PC-3 (cell line): ENCODE measurements around the gene DNM1. TPM values are rescaled to one million over a fixed set of nuclear protein-coding genes. Genes with fewer than 3 reads are reported as not detected.

ENCODE experiments used
- ATAC-seq: fragments of 200-7000 bp; cut with Tn5 transposase; 2 replicates; pipeline ENCODE4 v1.9.1; 2020; ENCODE audit warnings: mild to moderate bottlenecking, moderate library complexity
- BruUV-seq: library from RNA; stranded (reverse); fragments of 400-500 nt; replicated peaks from 2 replicates; lab custom pipeline; 2021; lab: Mats Ljungman, UMichigan
- CTCF ChIA-PET: fragments of 300-600 bp; sonication (Branson Sonifier 250); formaldehyde crosslinking; loops from one replicate; lab custom pipeline; 2022; ENCODE audit warnings: antibody characterized with exemption; lab: Charles Lee
- POLR2A ChIA-PET: fragments of 300-600 bp; sonication (Branson Sonifier 250); formaldehyde crosslinking; loops from one replicate; lab custom pipeline; 2022; ENCODE audit warnings: antibody characterized with exemption; ENCODE audit not compliant: unreplicated experiment; lab: Charles Lee
- DNase-seq: peaks from one replicate; pipeline ENCODE4 v3.0.0-alpha.2; 2015
- H2AFZ ChIP-seq: fragments of 300-600 bp; sonication (generic); 2 replicates; pipeline ENCODE4 v1.6.0; 2016; ENCODE audit warnings: antibody characterized with exemption, low read length
- H3F3A ChIP-seq: fragments of 300-600 bp; sonication (generic); one replicate; pipeline ENCODE4 v1.6.0; 2017; ENCODE audit warnings: antibody characterized with exemption, low read length, control low read depth, mild to moderate bottlenecking; ENCODE audit not compliant: unreplicated experiment
- H3K27ac ChIP-seq: fragments of 300-600 bp; sonication (generic); 2 replicates; pipeline ENCODE4 v1.5.1; 2016; ENCODE audit warnings: mild to moderate bottlenecking, low read length
- H3K27me3 ChIP-seq: fragments of 300-600 bp; sonication (generic); 2 replicates; pipeline ENCODE4 v1.6.1; 2016; ENCODE audit warnings: low read length, mixed read lengths
- H3K36me3 ChIP-seq: fragments of 300-600 bp; sonication (generic); 2 replicates; pipeline ENCODE4 v1.6.1; 2016; ENCODE audit warnings: low read depth, mixed run types, low read length, mixed read lengths
- H3K4me1 ChIP-seq: fragments of 300-600 bp; sonication (generic); 2 replicates; pipeline ENCODE4 v1.5.1; 2016; ENCODE audit warnings: low read length; ENCODE audit not compliant: insufficient read depth
- H3K4me2 ChIP-seq: fragments of 300-600 bp; sonication (generic); 2 replicates; pipeline ENCODE4 v1.6.0; 2016; ENCODE audit warnings: low read length
- H3K4me3 ChIP-seq: fragments of 300-600 bp; sonication (generic); 2 replicates; pipeline ENCODE4 v1.5.1; 2016; ENCODE audit warnings: mild to moderate bottlenecking, low read length, mixed read lengths
- H3K79me2 ChIP-seq: fragments of 300-600 bp; sonication (generic); 2 replicates; pipeline ENCODE4 v1.6.1; 2017; ENCODE audit warnings: low read length, mixed read lengths
- H3K9ac ChIP-seq: fragments of 300-600 bp; sonication (generic); 2 replicates; pipeline ENCODE4 v1.6.0; 2016; ENCODE audit warnings: mild to moderate bottlenecking, low read length
- H3K9me2 ChIP-seq: fragments of 300-600 bp; sonication (generic); replicated peaks from 2 replicates; pipeline ENCODE4 v1.6.1; 2016; ENCODE audit warnings: mixed run types, low read length, mixed read lengths
- H3K9me3 ChIP-seq: fragments of 300-600 bp; sonication (generic); 2 replicates; pipeline ENCODE4 v1.6.1; 2016; ENCODE audit warnings: low read length, mixed read lengths
- H4K20me1 ChIP-seq: fragments of 300-600 bp; sonication (generic); 2 replicates; pipeline ENCODE4 v1.6.1; 2016; ENCODE audit warnings: low read length, mixed read lengths
- EZH2 ChIP-seq: fragments of 300-600 bp; sonication (generic); IDR thresholded peaks from one replicate; pipeline ENCODE4 v1.6.1; 2017; ENCODE audit warnings: antibody characterized with exemption, mild to moderate bottlenecking, low read length; ENCODE audit not compliant: unreplicated experiment
- EZH2phosphoT487 ChIP-seq: fragments of 300-600 bp; sonication (generic); IDR thresholded peaks from 2 replicates; pipeline ENCODE4 v1.6.1; 2018; ENCODE audit warnings: mild to moderate bottlenecking, antibody characterized with exemption, low read length, borderline replicate concordance
- intact Hi-C: fragments of 100-400 bp; cut with micrococcal nuclease; formaldehyde crosslinking; loops from 2 replicates; pipeline ENCODE4 v1.9.0; 2023
- total RNA-seq: library from RNA; depleted of rRNA; stranded (reverse); fragments of >200 nt; gene quantifications from 2 replicates; pipeline ENCODE4 v1.2.3, GENCODE V29; 2014
- TF ChIP-seq, protein P1 (sequence below): fragments of 300-600 bp; sonication (generic); conservative IDR thresholded peaks from 2 replicates; pipeline ENCODE4 v1.5.1; 2017; ENCODE audit warnings: antibody characterized with exemption, low read depth, mild to moderate bottlenecking, low read length

DNM1 gene
- total RNA-seq, 1 experiment from 2014 or later, result 24.1 TPM

DNA sequence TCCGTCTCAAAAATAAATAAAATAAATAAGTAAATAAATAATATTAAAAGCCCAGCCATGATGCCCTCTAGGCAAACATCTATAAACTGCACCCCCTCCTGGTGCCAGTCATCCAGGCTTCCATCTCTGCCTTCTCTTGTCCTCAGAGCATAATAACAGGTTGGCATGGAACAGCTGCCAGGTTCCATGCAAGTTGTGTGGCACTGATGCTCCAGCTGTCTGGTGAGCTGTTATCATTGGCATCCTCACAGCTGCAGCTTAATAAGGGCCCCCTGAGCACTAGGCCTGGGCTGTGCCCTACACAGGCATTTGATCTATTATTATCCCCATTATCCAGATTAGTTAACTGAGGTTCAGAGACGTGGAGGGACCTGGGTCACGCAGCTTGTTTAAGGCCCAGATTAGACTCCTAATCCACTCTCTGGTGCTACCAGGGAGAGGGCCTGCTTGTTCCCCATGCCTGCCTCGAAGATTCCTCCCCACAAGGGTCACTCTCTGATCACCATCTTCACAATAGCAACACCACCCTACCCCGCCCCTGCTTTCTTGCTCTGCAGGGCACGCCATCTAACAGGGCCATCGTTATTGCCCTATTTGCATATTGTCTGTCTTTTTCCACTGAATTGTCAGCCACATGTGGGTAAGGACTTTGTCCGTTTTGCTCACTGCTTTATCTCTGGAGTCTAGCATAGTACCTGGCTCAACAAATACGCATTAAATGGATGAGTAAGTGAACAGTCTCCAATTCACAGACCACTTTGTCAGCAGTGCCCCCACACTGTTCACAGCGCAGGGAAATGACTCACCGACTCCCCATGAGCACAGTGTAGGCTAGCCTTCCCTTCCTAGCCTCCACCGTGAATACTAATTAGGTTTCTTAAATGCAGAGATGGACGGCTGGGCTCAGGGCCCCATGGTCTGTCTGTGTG is 1.5 kb upstream of the DNM1 start:
- Histone ChIP-seq H4K20me1 (no peaks in the 10 kb centered on the region), H3F3A (no peaks in the 10 kb centered on the region), H3K9me3 (no peaks in the 10 kb centered on the region), H3K27me3 (no peaks in the 10 kb centered on the region), H3K4me3 (no peak overlapping the region), H3K4me2 (no peak overlapping the region), H3K36me3 (no peaks in the 10 kb centered on the region), H3K27ac (no peak overlapping the region), H2AFZ (no peak overlapping the region), H3K4me1 (peaks cover 5% of the 10 kb centered on the region; the same call in 1 of the 2 replicates), H3K9ac (no peak overlapping the region), H3K9me2 (no peaks in the 10 kb centered on the region), H3K79me2 (peaks cover 12% of the 10 kb centered on the region; the same call in 1 of the 2 replicates)
- no peak for ATAC-seq
- no peak for DNase-seq
- intact Hi-C loops, result loop anchor here (5.0 to 10.0 kb wide), 2 partner anchors 53 to 76 kb away; partner anchors contain the start of genes GOLGA2 and SWI5
- no TSS peak for BruUV-seq
- CTCF ChIA-PET, result no interaction called here
- POLR2A ChIA-PET, result no interaction called here
- TF ChIP-seq EZH2phosphoT487, result no peak
- no peak for TF ChIP-seq EZH2
- TF ChIP-seq, protein P1, sequence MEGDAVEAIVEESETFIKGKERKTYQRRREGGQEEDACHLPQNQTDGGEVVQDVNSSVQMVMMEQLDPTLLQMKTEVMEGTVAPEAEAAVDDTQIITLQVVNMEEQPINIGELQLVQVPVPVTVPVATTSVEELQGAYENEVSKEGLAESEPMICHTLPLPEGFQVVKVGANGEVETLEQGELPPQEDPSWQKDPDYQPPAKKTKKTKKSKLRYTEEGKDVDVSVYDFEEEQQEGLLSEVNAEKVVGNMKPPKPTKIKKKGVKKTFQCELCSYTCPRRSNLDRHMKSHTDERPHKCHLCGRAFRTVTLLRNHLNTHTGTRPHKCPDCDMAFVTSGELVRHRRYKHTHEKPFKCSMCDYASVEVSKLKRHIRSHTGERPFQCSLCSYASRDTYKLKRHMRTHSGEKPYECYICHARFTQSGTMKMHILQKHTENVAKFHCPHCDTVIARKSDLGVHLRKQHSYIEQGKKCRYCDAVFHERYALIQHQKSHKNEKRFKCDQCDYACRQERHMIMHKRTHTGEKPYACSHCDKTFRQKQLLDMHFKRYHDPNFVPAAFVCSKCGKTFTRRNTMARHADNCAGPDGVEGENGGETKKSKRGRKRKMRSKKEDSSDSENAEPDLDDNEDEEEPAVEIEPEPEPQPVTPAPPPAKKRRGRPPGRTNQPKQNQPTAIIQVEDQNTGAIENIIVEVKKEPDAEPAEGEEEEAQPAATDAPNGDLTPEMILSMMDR, result no peak

GRCh38 chr9:128202648-128203023 is 543 bp upstream of the DNM1 start:
- ATAC-seq, result no peak
- H3K36me3 ChIP-seq, result no peaks in the 10 kb centered on the region
- peak overlapping the region; percentile 96 for H3K4me2 ChIP-seq
- TF ChIP-seq EZH2 (no peak), EZH2phosphoT487 (no peak)
- TF ChIP-seq, protein P1, result no peak
- no peak for DNase-seq
- peaks cover 5% of the 10 kb centered on the region; the same call in 1 of the 2 replicates for H3K4me1 ChIP-seq
- peaks cover 12% of the 10 kb centered on the region; the same call in 1 of the 2 replicates for H3K79me2 ChIP-seq
- no TSS peak for BruUV-seq
- no peak overlapping the region for H3K9ac ChIP-seq
- CTCF ChIA-PET, result no interaction called here
- 0 out of 2 replicates have a peak overlapping the region, but pooled peaks have one; percentile 24 for H2AFZ ChIP-seq
- H3K27ac ChIP-seq, result no peak overlapping the region
- intact Hi-C loops, result loop anchor here (5.0 to 10.0 kb wide), 2 partner anchors 52 to 75 kb away; partner anchors contain the start of genes GOLGA2 and SWI5
- no peaks in the 10 kb centered on the region for H3K27me3 ChIP-seq
- no peaks in the 10 kb centered on the region for H3K9me3 ChIP-seq
- no peaks in the 10 kb centered on the region for H4K20me1 ChIP-seq
- POLR2A ChIA-PET, result no interaction called here
- H3F3A ChIP-seq, result no peaks in the 10 kb centered on the region
- peak overlapping the region; percentile 81; the same call in 1 of the 2 replicates for H3K4me3 ChIP-seq
- no peaks in the 10 kb centered on the region for H3K9me2 ChIP-seq
